HUES48 (cell line): ENCODE measurements around the gene RPUSD1.
A peak's percentile ranks its signal among the peaks of the same experiment; 100 is the strongest.

Experiments used
- H3K27ac ChIP-seq: one replicate; pipeline ENCODE4 v1.7.0; 2013; ENCODE audit warnings: low read depth, low read length, inconsistent platforms
- H3K27me3 ChIP-seq: 2 replicates; pipeline ENCODE4 v1.6.1; 2013; ENCODE audit warnings: mild to moderate bottlenecking, low read length; ENCODE audit not compliant: control insufficient read depth, insufficient read depth
- H3K36me3 ChIP-seq: 2 replicates; pipeline ENCODE4 v1.6.1; 2013; ENCODE audit warnings: low read length; ENCODE audit not compliant: control insufficient read depth, insufficient read depth
- H3K4me1 ChIP-seq: 2 replicates; pipeline ENCODE4 v1.6.1; 2013; ENCODE audit warnings: mild to moderate bottlenecking, low read length; ENCODE audit not compliant: control insufficient read depth, insufficient read depth
- H3K4me3 ChIP-seq: 2 replicates; pipeline ENCODE4 v1.5.1; 2013; ENCODE audit warnings: mild to moderate bottlenecking, low read depth, low read length
- H3K9ac ChIP-seq: 2 replicates; pipeline ENCODE4 v1.6.1; 2013; ENCODE audit warnings: mild to moderate bottlenecking, low read depth, low read length, moderate library complexity
- H3K9me3 ChIP-seq: 2 replicates; pipeline ENCODE4 v1.6.1; 2013; ENCODE audit warnings: low read length; ENCODE audit not compliant: control insufficient read depth, insufficient read depth

RPUSD1 gene

GRCh38 chr16:788399-789126, 382 bp upstream of the RPUSD1 start, which contains the start of gene CHTF18:
Gene CHTF18, plus strand, starts transcription at chr16:788620. Its CDS starts 65 bp downstream, at chr16:788685.
- Histone ChIP-seq H3K36me3 (peaks cover 52% of the 10 kb centered on the region), H3K9me3 (no peaks in the 10 kb centered on the region), H3K4me3 (peak within 1 kb of the TSS; percentile 98), H3K27me3 (no peaks in the 10 kb centered on the region), H3K4me1 (no peaks in the 10 kb centered on the region), H3K27ac (peak within 1 kb of the TSS; percentile 78), H3K9ac (peak within 1 kb of the TSS; percentile 70)

GRCh38 chr16:787321-787966, 737 bp downstream of the RPUSD1 start:
- H3K27ac ChIP-seq, result peak overlapping the region; percentile 55
- H3K4me3 ChIP-seq, result peak overlapping the region; percentile 95
- H3K4me1 ChIP-seq, result no peaks in the 10 kb centered on the region
- no peaks in the 10 kb centered on the region for H3K27me3 ChIP-seq
- peak overlapping the region; percentile 61; the same call in 1 of the 2 replicates for H3K9ac ChIP-seq
- peaks cover 45% of the 10 kb centered on the region for H3K36me3 ChIP-seq
- no peaks in the 10 kb centered on the region for H3K9me3 ChIP-seq

- H3K27me3 ChIP-seq, result no peaks in the 10 kb centered on the region
- H3K4me3 ChIP-seq, result no peak overlapping the region
- H3K4me1 ChIP-seq, result no peaks in the 10 kb centered on the region
- no peaks in the 10 kb centered on the region for H3K9me3 ChIP-seq
- peaks cover 29% of the 10 kb centered on the region for H3K36me3 ChIP-seq
- no peak overlapping the region for H3K9ac ChIP-seq
- no peak overlapping the region for H3K27ac ChIP-seq
Measured at GRCh38 chr16:785563-786535, 2.3 kb downstream of the RPUSD1 start.

- H3K36me3 ChIP-seq, result peaks cover 15% of the 10 kb centered on the region
- no peaks in the 10 kb centered on the region for H3K4me1 ChIP-seq
- no peaks in the 10 kb centered on the region for H3K27me3 ChIP-seq
- H3K9me3 ChIP-seq, result no peaks in the 10 kb centered on the region
- H3K4me3 ChIP-seq, result no peak overlapping the region
- H3K27ac ChIP-seq, result no peak overlapping the region
- no peak overlapping the region for H3K9ac ChIP-seq
Measured at GRCh38 chr16:784431-784830, 3.8 kb downstream of the RPUSD1 start.

GRCh38 chr16:783404-784161, 4.6 kb downstream of the RPUSD1 start:
- no peaks in the 10 kb centered on the region for H3K4me1 ChIP-seq
- peaks cover 14% of the 10 kb centered on the region for H3K36me3 ChIP-seq
- no peaks in the 10 kb centered on the region for H3K27me3 ChIP-seq
- no peak overlapping the region for H3K9ac ChIP-seq
- H3K9me3 ChIP-seq, result no peaks in the 10 kb centered on the region
- no peak overlapping the region for H3K27ac ChIP-seq
- no peak overlapping the region for H3K4me3 ChIP-seq

GRCh38 chr16:782766-783403, 5.3 kb downstream of the RPUSD1 start:
- H3K36me3 ChIP-seq, result peaks cover 14% of the 10 kb centered on the region
- no peaks in the 10 kb centered on the region for H3K4me1 ChIP-seq
- no peak overlapping the region for H3K4me3 ChIP-seq
- H3K27me3 ChIP-seq, result no peaks in the 10 kb centered on the region
- no peak overlapping the region for H3K9ac ChIP-seq
- H3K9me3 ChIP-seq, result no peaks in the 10 kb centered on the region
- no peak overlapping the region for H3K27ac ChIP-seq

- Histone ChIP-seq H3K36me3 (peaks cover 13% of the 10 kb centered on the region), H3K9ac (no peak overlapping the region), H3K4me3 (no peak overlapping the region), H3K9me3 (no peaks in the 10 kb centered on the region), H3K27ac (no peak overlapping the region), H3K27me3 (no peaks in the 10 kb centered on the region), H3K4me1 (no peaks in the 10 kb centered on the region)
Measured at GRCh38 chr16:782258-782657, 5.9 kb downstream of the RPUSD1 start.

GRCh38 chr16:781346-782010, 6.7 kb downstream of the RPUSD1 start:
- H3K27me3 ChIP-seq, result no peaks in the 10 kb centered on the region

GRCh38 chr16:780296-780695, 7.9 kb downstream of the RPUSD1 start:
- Histone ChIP-seq H3K36me3 (no peaks in the 10 kb centered on the region), H3K4me3 (no peak overlapping the region), H3K27ac (no peak overlapping the region), H3K27me3 (no peaks in the 10 kb centered on the region), H3K9me3 (no peaks in the 10 kb centered on the region), H3K4me1 (no peaks in the 10 kb centered on the region), H3K9ac (no peak overlapping the region)

More at GRCh38 chr16:781346-782010, 6.7 kb downstream of the RPUSD1 start:
- Histone ChIP-seq H3K4me3 (no peak overlapping the region), H3K9ac (no peak overlapping the region), H3K4me1 (no peaks in the 10 kb centered on the region), H3K27ac (no peak overlapping the region), H3K9me3 (no peaks in the 10 kb centered on the region), H3K36me3 (peaks cover 6% of the 10 kb centered on the region)
